HepG2 (cell line): Measurements from ENCODE around the gene TMEM63C. TPM values are rescaled to one million over a fixed set of nuclear protein-coding genes. Genes with fewer than 3 reads are reported as not detected.
A peak's percentile ranks its signal among the peaks of the same experiment; 100 is the strongest.

Experiments used
- BHLHE40 ChIP-seq: IDR thresholded peaks from 2 replicates; pipeline ENCODE4 v1.6.1; 2011; ENCODE audit warnings: low read length, improper control_type of control experiment
- ELF1 ChIP-seq: sonication (generic); formaldehyde crosslinking; IDR thresholded peaks from 2 replicates; pipeline ENCODE4 v1.4.0; 2020; ENCODE audit warnings: missing genetic modification reagents
- GTF2F1 ChIP-seq: fragments of 150-350 bp; IDR thresholded peaks from 2 replicates; pipeline ENCODE4 v1.6.1; 2014; ENCODE audit warnings: low read length
- HNRNPK ChIP-seq: fragments of 200-400 bp; formaldehyde crosslinking; IDR thresholded peaks from 2 replicates; pipeline ENCODE4 v1.6.1; 2018; ENCODE audit warnings: low read length, low read depth, moderate library complexity, mild to moderate bottlenecking; ENCODE audit not compliant: poor library complexity, severe bottlenecking
- IRF9 ChIP-seq: sonication (generic); formaldehyde crosslinking; IDR thresholded peaks from 2 replicates; pipeline ENCODE4 v1.8.0; 2022; ENCODE audit warnings: missing genetic modification reagents, mild to moderate bottlenecking, borderline replicate concordance
- ISX ChIP-seq: sonication (generic); formaldehyde crosslinking; conservative IDR thresholded peaks from 2 replicates; pipeline ENCODE4 v1.5.0; 2020; ENCODE audit warnings: missing genetic modification reagents
- MIXL1 ChIP-seq: IDR thresholded peaks from 2 replicates; pipeline ENCODE4 v1.6.1; 2016
- NFATC3 ChIP-seq: sonication (generic); formaldehyde crosslinking; IDR thresholded peaks from 2 replicates; pipeline ENCODE4 v1.5.1; 2020; ENCODE audit warnings: mild to moderate bottlenecking, missing genetic modification reagents
- NFE2 ChIP-seq: sonication (generic); formaldehyde crosslinking; IDR thresholded peaks from 2 replicates; pipeline ENCODE4 v1.4.0; 2020; ENCODE audit warnings: missing genetic modification reagents
- PAF1 ChIP-seq: IDR thresholded peaks from 2 replicates; pipeline ENCODE4 v1.6.1; 2016; ENCODE audit warnings: missing genetic modification reagents, missing compliant biosample characterization
- POLR2A ChIP-seq, 2 experiments: IDR thresholded peaks; 2 replicates each; pipeline ENCODE4 v1.6.1; 2011; ENCODE audit warnings: low read depth in 2 of 2, low read length in 2 of 2, mild to moderate bottlenecking in 1 of 2, moderate library complexity in 1 of 2; ENCODE audit not compliant: insufficient read depth in 1 of 2
- PRDM10 ChIP-seq: sonication (generic); formaldehyde crosslinking; IDR thresholded peaks from 2 replicates; pipeline ENCODE4 v1.4.0; 2020; ENCODE audit warnings: low read depth, missing genetic modification reagents
- RFX3 ChIP-seq: IDR thresholded peaks from 2 replicates; pipeline ENCODE4 v1.6.1; 2016; ENCODE audit warnings: missing biosample characterization, missing genetic modification reagents
- RFXANK ChIP-seq: IDR thresholded peaks from 2 replicates; pipeline ENCODE4 v1.6.1; 2016
- SMARCE1 ChIP-seq: fragments of 450-650 bp; IDR thresholded peaks from 2 replicates; pipeline ENCODE4 v1.6.1; 2017; ENCODE audit warnings: borderline replicate concordance
- SNRNP70 ChIP-seq: fragments of 200-400 bp; formaldehyde crosslinking; IDR thresholded peaks from 2 replicates; pipeline ENCODE4 v1.6.1; 2017; ENCODE audit warnings: mild to moderate bottlenecking, low read depth, low read length, moderate library complexity
- SRSF4 ChIP-seq: fragments of 200-400 bp; formaldehyde crosslinking; IDR thresholded peaks from one replicate; pipeline ENCODE4 v1.6.1; 2018; ENCODE audit warnings: mild to moderate bottlenecking, low read depth, low read length, moderate library complexity; ENCODE audit not compliant: poor library complexity, severe bottlenecking
- TEAD3 ChIP-seq: optimal IDR thresholded peaks from 2 replicates; pipeline ENCODE3; 2016; ENCODE audit warnings: borderline replicate concordance
- TEF ChIP-seq: sonication (generic); formaldehyde crosslinking; IDR thresholded peaks from 2 replicates; pipeline ENCODE4 v1.5.0; 2020; ENCODE audit warnings: missing genetic modification reagents
- THAP11 ChIP-seq: IDR thresholded peaks from 2 replicates; pipeline ENCODE4 v1.6.1; 2016; ENCODE audit warnings: missing biosample characterization, missing genetic modification reagents
- TMF1 ChIP-seq: sonication (generic); formaldehyde crosslinking; IDR thresholded peaks from 2 replicates; pipeline ENCODE4 v1.8.1; 2022; ENCODE audit warnings: low read depth, missing genetic modification reagents
- XBP1 ChIP-seq: sonication (generic); formaldehyde crosslinking; IDR thresholded peaks from 2 replicates; pipeline ENCODE4 v1.5.0; 2020; ENCODE audit warnings: missing genetic modification reagents
- ZFP62 ChIP-seq: sonication (generic); formaldehyde crosslinking; IDR thresholded peaks from 2 replicates; pipeline ENCODE4 v1.4.0; 2020; ENCODE audit warnings: missing genetic modification reagents
- ZNF512B ChIP-seq: sonication (generic); formaldehyde crosslinking; IDR thresholded peaks from 2 replicates; pipeline ENCODE4 v1.5.1; 2020; ENCODE audit warnings: missing genetic modification reagents, mild to moderate bottlenecking, borderline replicate concordance
- ZNF572 ChIP-seq: sonication (generic); formaldehyde crosslinking; IDR thresholded peaks from 2 replicates; pipeline ENCODE4 v1.5.1; 2020; ENCODE audit warnings: mild to moderate bottlenecking, missing genetic modification reagents
- ZNF614 ChIP-seq: IDR thresholded peaks from 2 replicates; pipeline ENCODE4 v1.6.1; 2018; ENCODE audit warnings: missing biosample characterization, missing genetic modification reagents, inconsistent platforms, borderline replicate concordance
- ZNF713 ChIP-seq: sonication (generic); formaldehyde crosslinking; IDR thresholded peaks from 2 replicates; pipeline ENCODE4 v1.4.0; 2020; ENCODE audit warnings: mild to moderate bottlenecking, missing genetic modification reagents
- polyA plus RNA-seq, 8 experiments: library from polyadenylated mRNA; depleted of rRNA in 3 of 8; stranded (reverse) in 7 of 8; unstranded in 1 of 8; fragments of >200 nt; fragmentation: Illumina TruSeq in 4 of 8; extraction: Trizol in 4 of 8; gene quantifications; 2 replicates each; pipeline versions ENCODE4 v1.2.1 to v1.2.3, GENCODE V29; 2011 to 2016; ENCODE audit warnings: low read depth in 4 of 8, missing spikeins in 1 of 8, mixed read lengths in 1 of 8; ENCODE audit not compliant: insufficient read depth in 1 of 8
- total RNA-seq, 5 experiments: library from RNA; depleted of rRNA; stranded (reverse); fragments of >200 nt; fragmentation: Illumina TruSeq; extraction: Trizol; gene quantifications; 2 replicates each; pipeline ENCODE4 v1.2.3, GENCODE V29; 2016; ENCODE audit warnings: low read depth in 1 of 5

The TMEM63C gene
- total and polyA plus RNA-seq, 2 of the 13 experiments (the other 11 are each of a cell fraction or from before 2014, with no cell fraction given), result 0.17 to 0.27 TPM

GRCh38 chr14:77302926-77303325, 121.3 kb downstream of the TMEM63C start (continued):
- TF ChIP-seq IRF9 (CRISPR knock-in tag) (no peak), BHLHE40 (0 out of 2 replicates have a peak, but pooled peaks have one; percentile 36), ZNF512B (CRISPR knock-in tag) (no peak), SMARCE1 (no peak), MIXL1 (peak; percentile 73), TEF (no peak), NFE2 (CRISPR knock-in tag) (no peak), ELF1 (CRISPR knock-in tag) (no peak), TMF1 (no peak), ZNF572 (CRISPR knock-in tag) (no peak), ZNF614 (no peak), RFX3 (CRISPR knock-in tag) (no peak), ZNF713 (CRISPR knock-in tag) (no peak), SRSF4 (no peak), THAP11 (CRISPR knock-in tag) (0 out of 2 replicates have a peak, but pooled peaks have one; percentile 17), HNRNPK (no peak), TEAD3 (CRISPR knock-in tag) (peak; percentile 43), NFATC3 (CRISPR knock-in tag) (no peak), GTF2F1 (no peak), POLR2A (IDR thresholded peaks at IDR 0.05; ENCODE audit: insufficient read depth in 1 of 2, low read depth in 2 of 2, low read length in 2 of 2) (peak in 1 of 2 experiments; percentile 52; a peak in 1 of 4 replicates), XBP1 (CRISPR knock-in tag) (no peak), ZFP62 (no peak), RFXANK (CRISPR knock-in tag) (no peak), PRDM10 (no peak), SNRNP70 (no peak), PAF1 (CRISPR knock-in tag) (no peak), ISX (no peak)
